Stimulated activated CD4-positive, alpha-beta T cell treated with anti-CD3 and anti-CD28 coated beads, Interleukin-1b, Interleukin-23, amount 100 ng/mL, for 1 hour (primary cell): ENCODE measurements around the gene URAD.

Experiments used
- DNase-seq, 2 donors: peaks; one replicate each; pipeline ENCODE4 v3.0.0-alpha.2; 2020; ENCODE audit warnings: low read depth in 2 of 2

Gene URAD

DNA sequence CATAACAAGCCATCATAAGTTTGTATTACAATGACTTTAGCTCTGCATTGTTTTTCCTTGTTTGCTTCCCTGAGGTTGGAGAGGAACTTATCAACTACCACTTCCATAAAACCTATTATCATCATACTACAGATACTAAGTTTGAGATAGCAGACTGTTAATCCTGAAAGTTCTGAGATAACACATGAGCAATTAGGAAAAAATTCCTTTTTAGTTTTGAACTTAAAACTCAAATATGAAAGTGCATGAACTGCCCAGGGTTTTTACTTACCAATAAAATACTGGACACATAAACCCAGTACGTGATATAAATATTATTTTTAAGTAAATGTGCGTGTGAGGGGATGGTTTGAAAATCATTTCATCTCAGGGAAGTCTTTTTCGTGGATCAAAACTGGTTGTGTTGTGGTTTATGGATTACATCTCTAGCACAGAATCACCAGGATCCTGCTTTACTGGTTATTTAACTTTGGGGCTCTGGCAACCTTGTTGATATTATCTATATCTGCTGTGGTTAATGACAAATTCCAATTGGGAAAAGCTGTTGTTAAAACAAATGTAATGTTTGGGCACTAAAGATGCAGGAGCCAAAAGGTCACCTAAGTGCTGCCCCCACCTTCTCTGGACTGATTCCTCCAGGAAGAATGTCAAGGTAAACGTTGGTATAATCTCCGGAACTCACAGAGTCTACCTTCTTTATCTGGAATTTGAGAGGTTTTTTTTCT is 31.8 kb downstream of the URAD start:
- no peak for DNase-seq

DNA sequence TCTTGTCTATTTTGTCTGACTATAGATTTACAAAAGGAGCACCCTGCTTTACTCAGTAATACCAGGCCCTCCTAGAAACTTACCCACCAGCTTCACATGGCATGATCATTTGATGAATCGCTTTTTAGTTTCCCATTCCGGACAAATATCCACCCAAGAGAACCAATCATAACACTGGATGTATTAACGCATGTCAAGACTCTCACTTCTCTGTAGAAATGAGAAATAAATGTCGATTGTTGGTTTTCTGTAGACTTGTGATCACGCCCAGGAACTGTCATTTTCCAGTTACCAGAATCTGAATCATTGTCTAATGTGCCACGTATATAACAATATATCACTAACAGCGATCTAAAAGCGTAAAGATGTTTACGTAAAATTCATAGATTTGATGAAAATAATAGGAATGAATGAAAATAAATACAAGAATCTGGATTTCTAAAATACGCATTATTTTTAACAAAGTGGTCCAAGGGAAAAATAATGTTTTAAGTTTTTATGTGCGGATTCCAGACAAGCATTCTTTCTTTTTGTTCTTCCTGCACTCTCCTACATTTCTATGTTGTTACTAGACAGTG is 33.4 kb downstream of the URAD start:
- no peak for DNase-seq

DNA sequence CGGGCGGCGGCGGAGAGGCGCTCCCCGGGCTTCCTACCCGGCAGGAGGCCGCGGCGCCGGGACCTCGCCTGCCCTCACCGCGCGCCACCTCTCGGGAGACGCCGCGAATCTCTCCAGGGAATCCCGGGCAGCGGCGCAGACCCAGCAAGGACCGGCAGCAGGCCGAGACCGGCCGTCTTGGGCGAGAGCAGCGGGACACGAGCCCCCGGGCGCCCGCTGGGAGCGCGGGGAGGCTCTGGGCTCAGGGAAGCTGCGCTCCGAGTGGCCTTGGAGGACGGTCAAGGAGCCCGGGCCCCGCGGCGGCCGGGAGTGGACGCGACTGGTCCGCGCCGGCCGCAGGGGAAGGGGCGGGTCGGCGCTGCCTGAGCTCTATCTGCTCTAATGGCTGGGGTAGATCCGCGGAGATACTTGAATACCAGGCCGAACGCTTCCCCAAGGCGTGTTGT is 34.1 kb downstream of the URAD start:
- DNase-seq = no peak

DNA sequence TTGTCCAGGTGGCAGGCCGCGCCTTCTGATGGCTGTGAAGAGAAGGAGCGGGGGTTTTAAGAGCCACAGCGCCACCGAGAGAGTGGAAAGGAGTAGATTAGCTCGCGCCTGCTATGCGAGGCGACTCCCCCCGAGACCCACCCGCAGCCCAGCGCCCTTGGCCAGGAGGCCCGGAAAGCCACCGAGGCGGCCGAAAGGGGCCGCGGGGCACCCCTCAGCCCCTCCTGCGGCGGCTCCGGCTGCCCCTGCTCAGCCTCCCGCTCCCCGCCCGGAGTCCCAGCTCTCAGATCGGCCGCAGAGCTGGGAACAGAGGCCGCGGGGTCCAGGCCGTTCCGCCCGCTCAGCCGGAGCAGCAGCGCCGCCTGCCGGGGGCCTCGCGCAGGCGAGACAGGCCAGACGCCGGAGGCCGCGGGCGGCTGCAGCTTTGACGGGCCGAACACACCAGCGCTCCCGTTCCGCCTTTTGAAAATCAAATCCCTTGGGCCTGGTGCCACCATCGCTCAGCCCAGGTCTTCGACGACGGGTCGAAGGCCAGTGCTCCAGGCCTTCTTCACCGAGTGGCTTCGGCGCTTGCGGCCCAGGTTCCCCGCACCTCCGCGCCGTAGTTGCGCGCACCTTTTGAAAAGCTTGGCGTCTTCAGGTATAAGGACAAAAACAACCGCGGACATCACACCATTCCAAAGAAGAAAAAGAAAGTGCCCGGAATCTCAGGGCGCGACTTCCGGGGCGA is 34.7 kb downstream of the URAD start:
- peak in 1 of 2 donors; percentile 53 for DNase-seq

DNA sequence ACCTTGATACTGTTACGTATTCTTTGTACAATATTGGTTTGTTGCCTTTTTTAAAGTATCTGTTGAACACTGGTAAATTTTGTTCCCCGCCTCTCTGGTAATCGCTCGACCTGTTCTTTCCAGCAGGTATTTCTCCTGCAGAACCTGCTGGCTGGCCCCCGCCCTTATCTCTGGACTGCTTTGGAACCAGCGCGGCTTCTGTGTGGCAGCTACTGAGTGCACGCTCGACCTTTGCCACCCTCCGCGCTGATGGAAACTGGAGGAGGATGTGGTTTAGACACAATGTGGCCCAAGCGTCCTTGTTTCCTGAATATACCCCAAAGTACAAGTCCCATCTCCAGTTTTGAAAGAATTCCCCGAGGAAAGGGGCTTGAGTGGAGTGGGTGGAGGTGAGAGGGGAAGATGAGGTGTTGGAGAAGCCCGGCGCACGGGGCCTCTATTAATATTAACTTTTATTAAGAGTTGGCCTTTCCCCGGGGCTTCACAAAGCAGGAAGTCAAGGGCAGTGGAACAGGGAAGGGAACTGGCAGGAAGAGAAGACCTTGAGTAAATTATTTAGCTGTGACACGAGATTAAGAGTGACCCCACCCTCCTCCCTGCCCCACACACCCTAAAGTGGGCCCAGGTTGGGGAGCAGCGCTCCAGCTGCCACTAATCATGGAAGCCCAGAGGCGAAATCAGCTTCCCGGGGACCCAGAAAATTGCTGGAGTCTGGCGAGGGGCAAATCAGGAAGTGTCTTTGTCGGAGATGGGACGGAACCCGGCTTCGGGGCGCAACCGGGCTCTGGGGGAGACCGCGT is 35.4 kb downstream of the URAD start:
- no peak for DNase-seq

DNA sequence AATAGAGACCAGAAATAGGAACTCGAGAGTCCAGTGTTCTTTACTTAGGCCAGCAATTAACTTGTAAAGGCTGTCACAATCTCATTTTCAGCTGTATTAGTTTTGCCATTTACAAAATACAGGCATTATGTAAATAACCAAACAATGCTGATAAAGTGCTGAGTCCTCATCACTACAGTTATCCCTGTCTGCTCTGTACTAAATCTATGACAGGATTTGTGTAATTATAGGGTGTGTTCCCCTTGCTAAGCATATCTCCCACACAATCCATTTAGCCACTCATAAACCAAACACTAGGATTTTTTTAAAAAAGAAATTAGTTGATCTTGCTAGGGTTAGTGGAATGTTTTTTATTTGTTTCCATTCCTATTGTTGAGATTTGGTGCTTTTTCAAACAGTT is 45.5 kb downstream of the URAD start:
- DNase-seq = no peak

DNA sequence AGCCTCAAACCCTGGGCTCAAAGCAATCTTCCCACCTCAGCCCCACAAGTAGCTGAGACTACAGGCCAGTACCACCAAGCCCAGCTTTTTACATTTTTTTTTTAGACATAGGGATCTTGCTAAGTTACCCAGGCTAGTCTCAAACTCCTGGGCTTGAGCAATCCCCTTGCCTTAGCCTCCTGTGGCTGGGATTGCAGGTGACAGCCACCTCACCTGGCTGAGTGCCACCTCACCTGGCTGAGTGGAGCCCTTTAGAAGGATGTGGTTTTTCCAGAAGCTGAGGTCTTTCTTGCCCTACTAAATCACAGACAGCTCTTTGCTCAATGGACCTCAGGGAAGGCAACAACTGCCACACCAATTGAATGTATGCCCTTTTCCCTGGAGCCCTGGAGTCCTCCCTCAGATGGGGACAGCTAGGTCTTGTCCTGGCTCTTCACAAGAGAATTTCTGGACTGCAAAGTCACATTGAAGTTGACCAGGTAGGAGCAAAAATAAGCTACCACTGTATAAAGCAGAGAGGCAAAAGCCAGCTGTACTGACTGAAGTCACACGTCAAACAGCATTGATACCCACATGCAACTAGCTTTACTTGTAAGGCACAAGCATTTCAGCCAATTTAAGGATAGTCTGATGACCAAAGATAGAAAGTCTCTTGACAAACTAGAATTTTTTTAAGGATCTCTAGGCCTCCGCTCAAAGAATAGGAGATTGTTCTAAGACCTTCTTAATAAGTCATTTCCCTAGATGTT is 54.7 kb downstream of the URAD start:
- no peak for DNase-seq

DNA sequence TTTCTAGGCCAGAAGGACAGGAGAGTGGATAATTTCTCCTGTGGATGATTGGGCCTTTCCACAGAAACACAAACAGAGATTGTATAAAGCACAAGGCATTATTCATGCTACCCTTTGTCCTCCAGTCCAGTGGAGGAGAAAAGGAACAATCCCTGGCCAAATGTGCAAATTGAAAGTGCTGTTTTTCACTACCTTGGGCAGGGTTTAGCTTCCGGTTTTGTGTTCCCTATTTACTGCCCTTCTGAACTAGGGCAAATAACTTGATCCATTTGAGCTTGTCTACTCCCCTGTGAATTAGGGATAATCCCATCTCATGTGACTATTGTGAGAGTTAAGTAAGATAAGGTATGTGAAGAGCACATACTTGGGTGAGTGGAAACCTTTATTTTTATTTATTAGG is 55.4 kb downstream of the URAD start:
- DNase-seq = no peak

DNA sequence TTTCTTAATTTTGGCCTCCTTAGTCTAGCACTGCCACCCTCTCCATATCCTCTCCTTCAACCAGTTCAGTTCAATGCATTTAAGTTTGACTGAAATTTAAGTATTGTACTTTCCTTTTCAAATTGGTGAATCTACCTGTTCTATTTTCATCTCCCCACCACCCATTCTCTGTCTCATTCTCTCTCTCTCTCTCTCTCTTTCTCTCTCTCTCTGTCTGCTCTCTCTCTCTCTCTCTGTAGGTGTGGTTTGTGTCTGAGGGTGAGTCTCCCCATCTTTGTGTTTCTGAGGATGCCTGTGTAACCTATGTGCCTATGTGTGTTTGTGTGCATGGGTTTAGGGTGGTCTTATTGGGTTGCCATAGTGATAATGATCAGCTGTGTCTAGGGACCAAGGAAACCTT is 58.6 kb downstream of the URAD start:
- DNase-seq = no peak

DNA sequence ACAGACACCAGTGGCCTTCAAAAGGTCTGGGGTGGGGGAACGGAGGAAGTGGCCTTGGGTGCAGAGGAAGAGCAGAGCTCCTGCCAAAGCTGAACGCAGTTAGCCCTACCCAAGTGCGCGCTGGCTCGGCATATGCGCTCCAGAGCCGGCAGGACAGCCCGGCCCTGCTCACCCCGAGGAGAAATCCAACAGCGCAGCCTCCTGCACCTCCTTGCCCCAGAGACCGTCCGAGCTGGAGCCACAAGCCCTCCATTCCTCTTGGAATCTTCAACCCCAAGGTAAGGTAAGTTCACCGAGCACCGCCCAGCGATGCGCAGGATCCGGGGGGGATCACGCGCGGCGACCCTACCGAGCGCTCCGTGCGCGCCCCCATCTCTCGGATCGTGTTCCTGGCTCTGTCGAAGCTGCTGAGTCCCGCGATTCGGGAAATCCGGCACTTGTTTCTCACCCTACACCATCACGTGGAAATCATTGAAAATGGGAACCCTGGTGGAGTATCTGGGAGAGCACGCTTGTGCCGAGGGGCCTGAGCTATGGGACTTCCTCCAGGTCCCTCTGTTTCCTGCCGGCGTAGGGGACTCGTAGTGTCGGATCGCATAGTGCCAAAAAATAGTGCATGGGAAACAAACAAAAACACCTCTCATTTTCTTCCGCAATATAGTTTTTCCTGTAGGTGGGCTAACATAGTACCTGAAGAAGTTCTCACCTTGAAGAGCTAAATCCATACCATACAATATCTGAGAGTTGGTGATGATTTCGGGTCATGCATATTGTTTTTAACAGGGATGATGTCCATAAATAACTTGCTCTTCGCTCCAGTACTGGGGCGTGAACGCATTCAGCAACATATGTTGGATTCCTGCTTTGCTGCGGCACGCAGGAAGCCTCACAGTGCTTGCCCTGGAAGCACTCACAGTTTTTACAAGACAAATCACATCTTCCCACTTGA is 59.4 kb downstream of the URAD start:
- no peak for DNase-seq

DNA sequence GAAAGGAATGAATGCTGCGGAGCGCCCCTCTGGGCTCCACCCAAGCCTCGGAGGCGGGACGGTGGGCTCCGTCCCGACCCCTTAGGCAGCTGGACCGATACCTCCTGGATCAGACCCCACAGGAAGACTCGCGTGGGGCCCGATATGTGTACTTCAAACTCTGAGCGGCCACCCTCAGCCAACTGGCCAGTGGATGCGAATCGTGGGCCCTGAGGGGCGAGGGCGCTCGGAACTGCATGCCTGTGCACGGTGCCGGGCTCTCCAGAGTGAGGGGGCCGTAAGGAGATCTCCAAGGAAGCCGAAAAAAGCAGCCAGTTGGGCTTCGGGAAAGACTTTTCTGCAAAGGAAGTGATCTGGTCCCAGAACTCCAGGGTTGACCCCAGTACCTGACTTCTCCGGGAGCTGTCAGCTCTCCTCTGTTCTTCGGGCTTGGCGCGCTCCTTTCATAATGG is 60.1 kb downstream of the URAD start:
- DNase-seq = no peak
